GM18868 (cell line): ENCODE measurements around the gene RIPK3.
"Not testable (repeated sequence)": the region's sequence is repeated elsewhere in the genome, so short reads cannot be mapped to it uniquely, and the experiment has no call there.

Source experiments
- ATAC-seq: cut with Tn5 transposase; IDR thresholded peaks from one replicate; pipeline ENCODE4 v1.9.1; 2021; ENCODE audit warnings: mild to moderate bottlenecking, moderate library complexity; ENCODE audit not compliant: unreplicated experiment

The RIPK3 gene

GRCh38 chr14:24348186-24348585 is 8.4 kb upstream of the RIPK3 start:
- no peak for ATAC-seq

- no peak for ATAC-seq
Observed at GRCh38 chr14:24347134-24347533, 7.3 kb upstream of the RIPK3 start.

GRCh38 chr14:24343795-24344660 is 4.2 kb upstream of the RIPK3 start:
- ATAC-seq: no peak

- no peak for ATAC-seq
Observed at GRCh38 chr14:24342889-24343288, 3.1 kb upstream of the RIPK3 start.

GRCh38 chr14:24340606-24341005 is 815 bp upstream of the RIPK3 start:
- no peak for ATAC-seq

- ATAC-seq: no peak
Observed at GRCh38 chr14:24338843-24339242, 948 bp downstream of the RIPK3 start.

GRCh38 chr14:24337824-24338175 is 2.0 kb downstream of the RIPK3 start:
- ATAC-seq: no peak

GRCh38 chr14:24337144-24337823 is 2.5 kb downstream of the RIPK3 start:
- ATAC-seq: no peak

GRCh38 chr14:24335461-24336171 is 4.2 kb downstream of the RIPK3 start:
- no peak for ATAC-seq

GRCh38 chr14:24334431-24335291 is 5.1 kb downstream of the RIPK3 start, which contains the start of gene ADCY4:
ADCY4 (minus strand) TSS chr14:24335071; CDS start chr14:24334652, 419 bp downstream.
- no peak for ATAC-seq

GRCh38 chr14:24332268-24332993 is 7.4 kb downstream of the RIPK3 start:
- peak; percentile 89 for ATAC-seq

- no peak for ATAC-seq
Observed at GRCh38 chr14:24331731-24332267, 8.0 kb downstream of the RIPK3 start.

- ATAC-seq: no peak
Observed at GRCh38 chr14:24330973-24331674, 8.7 kb downstream of the RIPK3 start.

GRCh38 chr14:24329736-24330135 is 10.1 kb downstream of the RIPK3 start:
- ATAC-seq: no peak

GRCh38 chr14:24329073-24329663 is 10.6 kb downstream of the RIPK3 start:
- ATAC-seq: no peak

GRCh38 chr14:24327914-24328313 is 11.9 kb downstream of the RIPK3 start:
- ATAC-seq: not testable (repeated sequence)

- no peak for ATAC-seq
Observed at GRCh38 chr14:24327303-24327702, 12.5 kb downstream of the RIPK3 start.

- no peak for ATAC-seq
Observed at GRCh38 chr14:24325963-24326362, 13.8 kb downstream of the RIPK3 start.
